ENCODE results near the gene CHN1.

DNA sequence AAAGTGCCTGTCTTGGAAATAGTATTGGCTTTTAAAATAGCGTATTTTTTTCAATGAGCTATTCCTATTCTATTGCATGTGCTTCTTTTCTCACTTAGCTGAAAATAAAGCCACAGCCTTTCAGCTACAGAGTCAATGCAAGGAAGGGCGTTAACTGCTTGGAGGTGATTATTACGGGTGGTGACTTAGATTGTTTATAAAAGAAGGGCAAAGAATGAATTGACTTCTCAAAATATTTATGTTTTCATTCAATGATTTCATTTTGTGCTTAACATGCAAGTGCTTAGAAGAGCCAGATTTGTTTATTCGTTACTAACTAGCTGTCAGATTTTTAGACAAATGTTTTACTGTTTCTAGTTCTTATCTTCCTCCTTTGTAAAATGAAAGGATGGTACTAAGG lies 2.8 kb upstream of the CHN1 start:
- TF ChIP-seq, protein P1, sequence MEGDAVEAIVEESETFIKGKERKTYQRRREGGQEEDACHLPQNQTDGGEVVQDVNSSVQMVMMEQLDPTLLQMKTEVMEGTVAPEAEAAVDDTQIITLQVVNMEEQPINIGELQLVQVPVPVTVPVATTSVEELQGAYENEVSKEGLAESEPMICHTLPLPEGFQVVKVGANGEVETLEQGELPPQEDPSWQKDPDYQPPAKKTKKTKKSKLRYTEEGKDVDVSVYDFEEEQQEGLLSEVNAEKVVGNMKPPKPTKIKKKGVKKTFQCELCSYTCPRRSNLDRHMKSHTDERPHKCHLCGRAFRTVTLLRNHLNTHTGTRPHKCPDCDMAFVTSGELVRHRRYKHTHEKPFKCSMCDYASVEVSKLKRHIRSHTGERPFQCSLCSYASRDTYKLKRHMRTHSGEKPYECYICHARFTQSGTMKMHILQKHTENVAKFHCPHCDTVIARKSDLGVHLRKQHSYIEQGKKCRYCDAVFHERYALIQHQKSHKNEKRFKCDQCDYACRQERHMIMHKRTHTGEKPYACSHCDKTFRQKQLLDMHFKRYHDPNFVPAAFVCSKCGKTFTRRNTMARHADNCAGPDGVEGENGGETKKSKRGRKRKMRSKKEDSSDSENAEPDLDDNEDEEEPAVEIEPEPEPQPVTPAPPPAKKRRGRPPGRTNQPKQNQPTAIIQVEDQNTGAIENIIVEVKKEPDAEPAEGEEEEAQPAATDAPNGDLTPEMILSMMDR (IDR thresholded peaks at IDR 0.05) = no peak
- no peak for TF ChIP-seq POLR2A (IDR thresholded peaks at IDR 0.05)
